HepG2 (cell line): ENCODE measurements around the gene BCAS4. TPM values are rescaled to one million over a fixed set of nuclear protein-coding genes. Genes with fewer than 3 reads are reported as not detected.

Source experiments
- ASH2L ChIP-seq: fragments of 300-600, 200-600 bp; sonication (generic); IDR thresholded peaks from 2 replicates; pipeline ENCODE4 v1.7.0; 2017; ENCODE audit warnings: low read depth, mild to moderate bottlenecking, moderate library complexity, mixed read lengths, low read length; ENCODE audit not compliant: insufficient read length
- CAMTA2 ChIP-seq: sonication (generic); formaldehyde crosslinking; IDR thresholded peaks from 2 replicates; pipeline ENCODE4 v1.4.0; 2020; ENCODE audit warnings: mild to moderate bottlenecking, missing genetic modification reagents, borderline replicate concordance
- ELF4 ChIP-seq: sonication (generic); formaldehyde crosslinking; IDR thresholded peaks from 2 replicates; pipeline ENCODE4 v1.5.0; 2020; ENCODE audit warnings: missing genetic modification reagents, mild to moderate bottlenecking, moderate library complexity, borderline replicate concordance
- ISL2 ChIP-seq: sonication (generic); formaldehyde crosslinking; IDR thresholded peaks from 2 replicates; pipeline ENCODE4 v1.5.0; 2020; ENCODE audit warnings: missing genetic modification reagents
- RXRB ChIP-seq: IDR thresholded peaks from 2 replicates; pipeline ENCODE4 v1.6.1; 2016; ENCODE audit warnings: borderline replicate concordance, missing genetic modification reagents, missing compliant biosample characterization
- SMC3 ChIP-seq: IDR thresholded peaks from 2 replicates; pipeline ENCODE4 v1.6.1; 2011; ENCODE audit warnings: low read length, improper control_type of control experiment
- SOX5 ChIP-seq: IDR thresholded peaks from 2 replicates; pipeline ENCODE4 v1.6.1; 2016; ENCODE audit warnings: borderline replicate concordance
- TAF1 ChIP-seq: sonication (generic); formaldehyde crosslinking; IDR thresholded peaks from 2 replicates; pipeline ENCODE4 v1.4.0; 2020; ENCODE audit warnings: missing genetic modification reagents
- THYN1 ChIP-seq: sonication (generic); formaldehyde crosslinking; IDR thresholded peaks from 2 replicates; pipeline ENCODE4 v1.8.1; 2023; ENCODE audit warnings: low read depth, mild to moderate bottlenecking, moderate library complexity, missing genetic modification reagents, borderline replicate concordance
- XRCC5 ChIP-seq: fragments of 200-400 bp; formaldehyde crosslinking; optimal IDR thresholded peaks from 2 replicates; pipeline ENCODE3; 2017; ENCODE audit warnings: mild to moderate bottlenecking, low read length
- ZNF446 ChIP-seq: sonication (generic); formaldehyde crosslinking; IDR thresholded peaks from 2 replicates; pipeline ENCODE4 v1.5.0; 2020; ENCODE audit warnings: mild to moderate bottlenecking, missing genetic modification reagents
- ZNF530 ChIP-seq: sonication (generic); formaldehyde crosslinking; IDR thresholded peaks from 2 replicates; pipeline ENCODE4 v1.5.0; 2020; ENCODE audit warnings: low read depth, mild to moderate bottlenecking, missing genetic modification reagents
- ZNF543 ChIP-seq: sonication (generic); formaldehyde crosslinking; IDR thresholded peaks from 2 replicates; pipeline ENCODE4 v1.4.0; 2020; ENCODE audit warnings: mild to moderate bottlenecking, missing genetic modification reagents
- polyA plus RNA-seq, 8 experiments: library from polyadenylated mRNA; depleted of rRNA in 3 of 8; stranded (reverse) in 7 of 8; unstranded in 1 of 8; fragments of >200 nt; fragmentation: Illumina TruSeq in 4 of 8; extraction: Trizol in 4 of 8; gene quantifications; 2 replicates each; pipeline versions ENCODE4 v1.2.1 to v1.2.3, GENCODE V29; 2011 to 2016; ENCODE audit warnings: low read depth in 4 of 8, missing spikeins in 1 of 8, mixed read lengths in 1 of 8; ENCODE audit not compliant: insufficient read depth in 1 of 8
- total RNA-seq, 5 experiments: library from RNA; depleted of rRNA; stranded (reverse); fragments of >200 nt; fragmentation: Illumina TruSeq; extraction: Trizol; gene quantifications; 2 replicates each; pipeline ENCODE4 v1.2.3, GENCODE V29; 2016; ENCODE audit warnings: low read depth in 1 of 5
- TF ChIP-seq, protein P1 (sequence below): sonication (generic); formaldehyde crosslinking; IDR thresholded peaks from 2 replicates; pipeline ENCODE4 v1.5.0; 2020; ENCODE audit warnings: missing genetic modification reagents
- TF ChIP-seq, protein P2 (sequence below): sonication (generic); formaldehyde crosslinking; IDR thresholded peaks from 2 replicates; pipeline ENCODE4 v1.8.1; 2022; ENCODE audit warnings: mild to moderate bottlenecking, missing genetic modification reagents
- TF ChIP-seq, protein P3 (sequence below): sonication (generic); formaldehyde crosslinking; IDR thresholded peaks from 2 replicates; pipeline ENCODE4 v1.5.1; 2020; ENCODE audit warnings: mild to moderate bottlenecking, missing genetic modification reagents, moderate library complexity
- TF ChIP-seq, protein P4 (sequence below): sonication (generic); formaldehyde crosslinking; conservative IDR thresholded peaks from 2 replicates; pipeline ENCODE4 v1.4.0; 2020; ENCODE audit warnings: missing genetic modification reagents
- TF ChIP-seq, protein P5 (sequence below): sonication (generic); formaldehyde crosslinking; conservative IDR thresholded peaks from 2 replicates; pipeline ENCODE4 v1.4.0; 2020; ENCODE audit warnings: mild to moderate bottlenecking, missing genetic modification reagents, moderate library complexity

BCAS4 gene
- total and polyA plus RNA-seq, 2 of the 13 experiments (the other 11 are each of a cell fraction or from before 2014, with no cell fraction given) = 7.2 to 8.0 TPM

DNA sequence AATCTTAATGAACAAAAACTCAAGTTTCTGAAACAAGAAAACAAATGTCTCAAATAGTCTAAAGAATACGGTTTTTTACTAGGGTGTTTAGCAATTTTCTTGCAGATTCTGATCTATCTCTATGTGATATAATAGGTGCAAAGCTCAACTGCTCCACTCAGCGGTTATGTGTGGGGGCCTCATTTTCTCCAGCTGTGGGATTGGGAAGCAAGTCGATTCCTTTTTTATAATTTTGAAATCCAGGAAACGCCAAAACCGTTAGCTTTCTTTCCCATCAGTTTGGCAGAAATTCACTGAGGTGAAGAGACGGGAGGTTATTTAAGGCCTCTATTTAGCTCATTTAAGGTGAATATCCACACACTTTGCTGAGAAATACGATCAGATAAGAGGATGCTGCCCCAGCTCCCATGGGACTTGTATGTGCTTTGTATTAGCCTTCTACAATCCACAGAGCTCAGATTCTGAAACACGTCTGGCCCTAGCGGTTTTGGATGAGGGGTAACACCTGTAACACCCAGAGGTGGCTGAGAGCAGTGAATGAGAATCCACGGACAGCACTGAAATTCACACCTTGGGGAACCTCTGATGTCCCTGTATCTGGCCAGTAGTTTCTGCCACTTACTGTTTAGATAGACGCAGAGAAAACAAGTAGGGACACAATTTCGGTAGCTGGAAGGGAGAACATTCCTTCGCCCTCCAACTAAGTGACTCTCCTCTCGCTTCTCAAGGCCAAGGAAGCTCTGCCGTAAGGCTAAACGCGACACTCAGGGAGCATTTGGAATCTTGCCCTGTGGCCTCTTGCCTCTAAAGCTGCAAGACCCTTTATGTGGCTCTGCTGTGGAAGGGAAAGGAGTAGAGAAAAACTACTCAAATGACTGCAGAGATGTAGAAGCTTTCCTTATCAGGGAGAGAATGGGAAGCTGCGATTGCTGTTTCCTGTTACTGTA is 6.5 kb upstream of the BCAS4 start (continued):
- TF ChIP-seq ZNF446 (CRISPR knock-in tag) (peak; percentile 58; the same call in 1 of the 2 replicates), ISL2 (CRISPR knock-in tag) (0 out of 2 replicates have a peak, but pooled peaks have one; percentile 35), THYN1 (CRISPR knock-in tag) (no peak), CAMTA2 (CRISPR knock-in tag) (no peak), SOX5 (peak; percentile 24; the same call in 1 of the 2 replicates), ZNF530 (CRISPR knock-in tag) (no peak), ELF4 (CRISPR knock-in tag) (0 out of 2 replicates have a peak, but pooled peaks have one; percentile 33), SMC3 (peak; percentile 60; the same call in 1 of the 2 replicates), ASH2L (peak; percentile 58), ZNF543 (no peak), RXRB (CRISPR knock-in tag) (peak; percentile 42; the same call in 1 of the 2 replicates), TAF1 (no peak), XRCC5 (no peak)
- TF ChIP-seq, protein P1, sequence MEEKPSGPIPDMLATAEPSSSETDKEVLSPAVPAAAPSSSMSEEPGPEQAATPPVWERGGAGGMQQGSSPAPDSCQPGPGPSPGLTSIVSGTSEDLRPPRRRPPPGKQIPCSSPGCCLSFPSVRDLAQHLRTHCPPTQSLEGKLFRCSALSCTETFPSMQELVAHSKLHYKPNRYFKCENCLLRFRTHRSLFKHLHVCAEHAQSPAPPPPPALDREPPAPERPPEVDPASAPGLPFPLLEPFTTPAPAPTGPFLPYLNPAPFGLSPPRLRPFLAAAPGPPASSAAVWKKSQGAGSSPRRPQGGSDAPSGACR (CRISPR knock-in tag) = no peak
- TF ChIP-seq, protein P2, sequence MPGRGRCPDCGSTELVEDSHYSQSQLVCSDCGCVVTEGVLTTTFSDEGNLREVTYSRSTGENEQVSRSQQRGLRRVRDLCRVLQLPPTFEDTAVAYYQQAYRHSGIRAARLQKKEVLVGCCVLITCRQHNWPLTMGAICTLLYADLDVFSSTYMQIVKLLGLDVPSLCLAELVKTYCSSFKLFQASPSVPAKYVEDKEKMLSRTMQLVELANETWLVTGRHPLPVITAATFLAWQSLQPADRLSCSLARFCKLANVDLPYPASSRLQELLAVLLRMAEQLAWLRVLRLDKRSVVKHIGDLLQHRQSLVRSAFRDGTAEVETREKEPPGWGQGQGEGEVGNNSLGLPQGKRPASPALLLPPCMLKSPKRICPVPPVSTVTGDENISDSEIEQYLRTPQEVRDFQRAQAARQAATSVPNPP (CRISPR knock-in tag) = no peak
- TF ChIP-seq, protein P3, sequence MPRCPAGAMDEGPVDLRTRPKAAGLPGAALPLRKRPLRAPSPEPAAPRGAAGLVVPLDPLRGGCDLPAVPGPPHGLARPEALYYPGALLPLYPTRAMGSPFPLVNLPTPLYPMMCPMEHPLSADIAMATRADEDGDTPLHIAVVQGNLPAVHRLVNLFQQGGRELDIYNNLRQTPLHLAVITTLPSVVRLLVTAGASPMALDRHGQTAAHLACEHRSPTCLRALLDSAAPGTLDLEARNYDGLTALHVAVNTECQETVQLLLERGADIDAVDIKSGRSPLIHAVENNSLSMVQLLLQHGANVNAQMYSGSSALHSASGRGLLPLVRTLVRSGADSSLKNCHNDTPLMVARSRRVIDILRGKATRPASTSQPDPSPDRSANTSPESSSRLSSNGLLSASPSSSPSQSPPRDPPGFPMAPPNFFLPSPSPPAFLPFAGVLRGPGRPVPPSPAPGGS = 0 out of 2 replicates have a peak, but pooled peaks have one; percentile 34
- TF ChIP-seq, protein P4, sequence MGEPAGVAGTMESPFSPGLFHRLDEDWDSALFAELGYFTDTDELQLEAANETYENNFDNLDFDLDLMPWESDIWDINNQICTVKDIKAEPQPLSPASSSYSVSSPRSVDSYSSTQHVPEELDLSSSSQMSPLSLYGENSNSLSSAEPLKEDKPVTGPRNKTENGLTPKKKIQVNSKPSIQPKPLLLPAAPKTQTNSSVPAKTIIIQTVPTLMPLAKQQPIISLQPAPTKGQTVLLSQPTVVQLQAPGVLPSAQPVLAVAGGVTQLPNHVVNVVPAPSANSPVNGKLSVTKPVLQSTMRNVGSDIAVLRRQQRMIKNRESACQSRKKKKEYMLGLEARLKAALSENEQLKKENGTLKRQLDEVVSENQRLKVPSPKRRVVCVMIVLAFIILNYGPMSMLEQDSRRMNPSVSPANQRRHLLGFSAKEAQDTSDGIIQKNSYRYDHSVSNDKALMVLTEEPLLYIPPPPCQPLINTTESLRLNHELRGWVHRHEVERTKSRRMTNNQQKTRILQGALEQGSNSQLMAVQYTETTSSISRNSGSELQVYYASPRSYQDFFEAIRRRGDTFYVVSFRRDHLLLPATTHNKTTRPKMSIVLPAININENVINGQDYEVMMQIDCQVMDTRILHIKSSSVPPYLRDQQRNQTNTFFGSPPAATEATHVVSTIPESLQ (CRISPR knock-in tag) = 0 out of 2 replicates have a peak, but pooled peaks have one; percentile 64
- TF ChIP-seq, protein P5, sequence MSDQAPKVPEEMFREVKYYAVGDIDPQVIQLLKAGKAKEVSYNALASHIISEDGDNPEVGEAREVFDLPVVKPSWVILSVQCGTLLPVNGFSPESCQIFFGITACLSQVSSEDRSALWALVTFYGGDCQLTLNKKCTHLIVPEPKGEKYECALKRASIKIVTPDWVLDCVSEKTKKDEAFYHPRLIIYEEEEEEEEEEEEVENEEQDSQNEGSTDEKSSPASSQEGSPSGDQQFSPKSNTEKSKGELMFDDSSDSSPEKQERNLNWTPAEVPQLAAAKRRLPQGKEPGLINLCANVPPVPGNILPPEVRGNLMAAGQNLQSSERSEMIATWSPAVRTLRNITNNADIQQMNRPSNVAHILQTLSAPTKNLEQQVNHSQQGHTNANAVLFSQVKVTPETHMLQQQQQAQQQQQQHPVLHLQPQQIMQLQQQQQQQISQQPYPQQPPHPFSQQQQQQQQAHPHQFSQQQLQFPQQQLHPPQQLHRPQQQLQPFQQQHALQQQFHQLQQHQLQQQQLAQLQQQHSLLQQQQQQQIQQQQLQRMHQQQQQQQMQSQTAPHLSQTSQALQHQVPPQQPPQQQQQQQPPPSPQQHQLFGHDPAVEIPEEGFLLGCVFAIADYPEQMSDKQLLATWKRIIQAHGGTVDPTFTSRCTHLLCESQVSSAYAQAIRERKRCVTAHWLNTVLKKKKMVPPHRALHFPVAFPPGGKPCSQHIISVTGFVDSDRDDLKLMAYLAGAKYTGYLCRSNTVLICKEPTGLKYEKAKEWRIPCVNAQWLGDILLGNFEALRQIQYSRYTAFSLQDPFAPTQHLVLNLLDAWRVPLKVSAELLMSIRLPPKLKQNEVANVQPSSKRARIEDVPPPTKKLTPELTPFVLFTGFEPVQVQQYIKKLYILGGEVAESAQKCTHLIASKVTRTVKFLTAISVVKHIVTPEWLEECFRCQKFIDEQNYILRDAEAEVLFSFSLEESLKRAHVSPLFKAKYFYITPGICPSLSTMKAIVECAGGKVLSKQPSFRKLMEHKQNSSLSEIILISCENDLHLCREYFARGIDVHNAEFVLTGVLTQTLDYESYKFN = peak; percentile 69
